OCI-LY1 (cell line): Measurements from ENCODE around the gene YJU2.

Experiments
- EZH2 ChIP-seq: fragments of 200-600 bp; sonication (generic), shearing (Covaris generic); IDR thresholded peaks from 2 replicates; pipeline ENCODE4 v1.8.0; 2017; ENCODE audit warnings: borderline replicate concordance, mixed run types, mild to moderate bottlenecking, antibody characterized with exemption, low read length, moderate library complexity, mixed read lengths
- TF ChIP-seq, protein P1 (sequence below): fragments of 200-600 bp; sonication (generic), shearing (Covaris generic); IDR thresholded peaks from 2 replicates; pipeline ENCODE4 v1.5.1; 2017; ENCODE audit warnings: mild to moderate bottlenecking, antibody characterized with exemption, low read length, moderate library complexity, mixed read lengths

DNA sequence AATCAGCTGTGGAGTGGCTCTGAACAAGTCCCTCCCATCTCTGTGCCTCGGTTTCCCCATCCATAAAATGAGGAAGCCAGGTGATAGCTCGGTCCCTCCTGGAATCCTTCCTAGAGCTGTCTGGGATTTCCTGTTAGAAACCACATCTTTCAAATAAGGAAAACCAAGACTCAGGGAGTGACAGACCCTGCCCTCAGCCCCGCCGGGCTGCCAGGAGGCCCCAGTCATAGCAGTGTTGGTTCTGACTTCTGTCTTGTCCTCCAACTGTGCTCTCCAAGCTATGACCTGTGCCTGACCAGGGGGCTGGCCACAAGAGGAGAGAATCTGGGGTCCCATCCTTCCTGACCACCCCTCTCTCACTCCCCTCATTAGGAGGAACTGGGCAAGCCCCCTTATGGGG is 31.1 kb downstream of the YJU2 start:
- TF ChIP-seq, protein P1, sequence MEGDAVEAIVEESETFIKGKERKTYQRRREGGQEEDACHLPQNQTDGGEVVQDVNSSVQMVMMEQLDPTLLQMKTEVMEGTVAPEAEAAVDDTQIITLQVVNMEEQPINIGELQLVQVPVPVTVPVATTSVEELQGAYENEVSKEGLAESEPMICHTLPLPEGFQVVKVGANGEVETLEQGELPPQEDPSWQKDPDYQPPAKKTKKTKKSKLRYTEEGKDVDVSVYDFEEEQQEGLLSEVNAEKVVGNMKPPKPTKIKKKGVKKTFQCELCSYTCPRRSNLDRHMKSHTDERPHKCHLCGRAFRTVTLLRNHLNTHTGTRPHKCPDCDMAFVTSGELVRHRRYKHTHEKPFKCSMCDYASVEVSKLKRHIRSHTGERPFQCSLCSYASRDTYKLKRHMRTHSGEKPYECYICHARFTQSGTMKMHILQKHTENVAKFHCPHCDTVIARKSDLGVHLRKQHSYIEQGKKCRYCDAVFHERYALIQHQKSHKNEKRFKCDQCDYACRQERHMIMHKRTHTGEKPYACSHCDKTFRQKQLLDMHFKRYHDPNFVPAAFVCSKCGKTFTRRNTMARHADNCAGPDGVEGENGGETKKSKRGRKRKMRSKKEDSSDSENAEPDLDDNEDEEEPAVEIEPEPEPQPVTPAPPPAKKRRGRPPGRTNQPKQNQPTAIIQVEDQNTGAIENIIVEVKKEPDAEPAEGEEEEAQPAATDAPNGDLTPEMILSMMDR = no peak
- no peak for TF ChIP-seq EZH2
